ENCODE results near the gene CGB8.

CGB8 gene

DNA sequence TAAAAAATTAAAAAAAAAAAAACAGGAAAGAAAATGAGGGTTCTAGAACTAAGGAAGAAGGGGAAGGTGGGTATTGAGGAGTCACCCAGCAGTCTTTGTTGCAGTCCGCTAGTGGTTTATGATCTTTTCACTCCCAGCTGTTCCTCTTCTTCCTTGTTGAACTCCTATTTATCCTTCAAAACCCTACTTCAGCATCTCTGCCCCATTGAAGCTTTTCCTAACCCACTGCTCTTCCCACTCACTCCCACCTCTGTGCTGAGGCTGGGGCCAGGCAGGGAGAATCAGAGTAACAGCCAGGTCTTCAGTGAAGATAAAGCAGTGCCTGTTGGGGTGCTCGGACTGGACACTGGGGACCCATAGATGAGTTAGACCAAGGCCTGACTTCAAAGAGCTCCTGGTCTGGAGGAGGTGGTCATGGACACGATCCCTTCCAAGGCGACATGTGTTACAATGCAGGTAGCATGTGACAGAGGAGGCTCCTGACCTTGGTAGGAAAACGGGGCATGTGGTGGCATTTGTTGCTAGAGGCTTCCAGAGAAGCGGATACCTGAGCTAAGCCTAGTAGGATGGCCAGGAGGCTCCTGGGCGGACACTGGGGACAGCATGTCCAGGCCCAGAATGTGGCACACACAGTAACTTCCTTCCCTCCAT, 43.8 kb downstream of the CGB8 start (continued):
- TF ChIP-seq ZSCAN5A (tag by site-specific recombination; IDR thresholded peaks at IDR 0.05) (no peak), ZNF175 (tag by site-specific recombination; IDR thresholded peaks at IDR 0.05) (no peak), ZFP3 (tag by site-specific recombination; IDR thresholded peaks at IDR 0.05; ENCODE audit: low read depth) (peak; percentile 91), ZNF624 (tag by site-specific recombination; IDR thresholded peaks at IDR 0.05) (no peak), EGR2 (tag by site-specific recombination; IDR thresholded peaks at IDR 0.05; ENCODE audit: low read depth) (peak; percentile 39; the same call in 1 of the 2 replicates), ZNF791 (tag by site-specific recombination; IDR thresholded peaks at IDR 0.05) (no peak), ZNF510 (tag by site-specific recombination; IDR thresholded peaks at IDR 0.05; ENCODE audit: insufficient replicate concordance) (no peak), ZNF341 (tag by site-specific recombination; IDR thresholded peaks at IDR 0.05; ENCODE audit: low read depth) (0 out of 2 replicates have a peak, but pooled peaks have one; percentile 33), OVOL3 (tag by site-specific recombination; IDR thresholded peaks at IDR 0.05) (no peak)

DNA sequence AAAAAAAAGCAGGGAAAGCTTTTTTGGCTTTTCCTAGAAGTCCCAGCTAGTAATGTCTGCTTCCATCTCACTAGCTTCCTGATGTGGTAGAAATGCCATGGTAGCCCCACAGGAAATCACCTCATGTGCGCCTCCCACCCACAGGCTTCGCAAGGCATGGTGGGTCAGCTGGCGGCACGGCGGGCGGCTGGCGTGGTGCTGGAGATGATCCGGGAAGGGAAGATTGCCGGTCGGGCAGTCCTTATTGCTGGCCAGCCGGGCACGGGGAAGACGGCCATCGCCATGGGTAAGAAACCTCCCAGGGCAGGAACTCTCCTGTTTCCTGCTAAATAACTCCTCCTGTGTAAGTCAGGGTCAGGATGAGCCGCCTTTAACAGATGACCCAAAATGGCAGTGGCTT, 44.8 kb downstream of the CGB8 start:
- H3K27ac ChIP-seq (ENCODE audit: extremely low read depth, low read depth, low read length): no peak overlapping the region
- peaks cover 65 to 71% of the 10 kb centered on the region in 2 experiments for H3K36me3 ChIP-seq (ENCODE audit: control insufficient read depth in 2 of 2, insufficient read depth in 1 of 2, low read length in 2 of 2)
- H3K4me3 ChIP-seq (ENCODE audit: low read depth, low read length): no peak overlapping the region
- H3K4me1 ChIP-seq (ENCODE audit: control insufficient read depth, insufficient read depth, low read length): no peaks in the 10 kb centered on the region
- ChIA-PET POLR2A (no interaction called here), CTCF (interaction anchor here (1.0 to 3.2 kb wide), 3 partner anchors 11 to 102 kb away, joined by 4 to 23 read pairs (median 9); partner anchors contain the start of genes GYS1 and RUVBL2)
- H3K9me3 ChIP-seq (ENCODE audit: control insufficient read depth, insufficient read depth, low read depth, low read length): no peaks in the 10 kb centered on the region
- TF ChIP-seq ZNF16 (tag by site-specific recombination; IDR thresholded peaks at IDR 0.05; ENCODE audit: low read depth) (no peak), ZBTB48 (tag by site-specific recombination; IDR thresholded peaks at IDR 0.05) (no peak), ZNF561 (tag by site-specific recombination; IDR thresholded peaks at IDR 0.05; ENCODE audit: borderline replicate concordance) (no peak), ZNF175 (tag by site-specific recombination; IDR thresholded peaks at IDR 0.05) (no peak), ZNF138 (tag by site-specific recombination; IDR thresholded peaks at IDR 0.05; ENCODE audit: borderline replicate concordance) (no peak), ZNF571 (tag by site-specific recombination; IDR thresholded peaks at IDR 0.05) (no peak), OSR2 (tag by site-specific recombination; IDR thresholded peaks at IDR 0.05) (no peak), ZSCAN5A (tag by site-specific recombination; IDR thresholded peaks at IDR 0.05) (no peak), KLF7 (tag by site-specific recombination; IDR thresholded peaks at IDR 0.05; ENCODE audit: borderline replicate concordance) (no peak), ZBTB8A (tag by site-specific recombination; IDR thresholded peaks at IDR 0.05) (no peak), ZBTB10 (tag by site-specific recombination; IDR thresholded peaks at IDR 0.05) (no peak), ZNF394 (tag by site-specific recombination; IDR thresholded peaks at IDR 0.05; ENCODE audit: borderline replicate concordance) (no peak), IKZF3 (tag by site-specific recombination; IDR thresholded peaks at IDR 0.05) (no peak), ZNF521 (tag by site-specific recombination; IDR thresholded peaks at IDR 0.05) (no peak)
- TF ChIP-seq, protein P1, sequence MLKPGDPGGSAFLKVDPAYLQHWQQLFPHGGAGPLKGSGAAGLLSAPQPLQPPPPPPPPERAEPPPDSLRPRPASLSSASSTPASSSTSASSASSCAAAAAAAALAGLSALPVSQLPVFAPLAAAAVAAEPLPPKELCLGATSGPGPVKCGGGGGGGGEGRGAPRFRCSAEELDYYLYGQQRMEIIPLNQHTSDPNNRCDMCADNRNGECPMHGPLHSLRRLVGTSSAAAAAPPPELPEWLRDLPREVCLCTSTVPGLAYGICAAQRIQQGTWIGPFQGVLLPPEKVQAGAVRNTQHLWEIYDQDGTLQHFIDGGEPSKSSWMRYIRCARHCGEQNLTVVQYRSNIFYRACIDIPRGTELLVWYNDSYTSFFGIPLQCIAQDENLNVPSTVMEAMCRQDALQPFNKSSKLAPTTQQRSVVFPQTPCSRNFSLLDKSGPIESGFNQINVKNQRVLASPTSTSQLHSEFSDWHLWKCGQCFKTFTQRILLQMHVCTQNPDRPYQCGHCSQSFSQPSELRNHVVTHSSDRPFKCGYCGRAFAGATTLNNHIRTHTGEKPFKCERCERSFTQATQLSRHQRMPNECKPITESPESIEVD (tag by site-specific recombination; IDR thresholded peaks at IDR 0.05): no peak
- TF ChIP-seq, protein P2, sequence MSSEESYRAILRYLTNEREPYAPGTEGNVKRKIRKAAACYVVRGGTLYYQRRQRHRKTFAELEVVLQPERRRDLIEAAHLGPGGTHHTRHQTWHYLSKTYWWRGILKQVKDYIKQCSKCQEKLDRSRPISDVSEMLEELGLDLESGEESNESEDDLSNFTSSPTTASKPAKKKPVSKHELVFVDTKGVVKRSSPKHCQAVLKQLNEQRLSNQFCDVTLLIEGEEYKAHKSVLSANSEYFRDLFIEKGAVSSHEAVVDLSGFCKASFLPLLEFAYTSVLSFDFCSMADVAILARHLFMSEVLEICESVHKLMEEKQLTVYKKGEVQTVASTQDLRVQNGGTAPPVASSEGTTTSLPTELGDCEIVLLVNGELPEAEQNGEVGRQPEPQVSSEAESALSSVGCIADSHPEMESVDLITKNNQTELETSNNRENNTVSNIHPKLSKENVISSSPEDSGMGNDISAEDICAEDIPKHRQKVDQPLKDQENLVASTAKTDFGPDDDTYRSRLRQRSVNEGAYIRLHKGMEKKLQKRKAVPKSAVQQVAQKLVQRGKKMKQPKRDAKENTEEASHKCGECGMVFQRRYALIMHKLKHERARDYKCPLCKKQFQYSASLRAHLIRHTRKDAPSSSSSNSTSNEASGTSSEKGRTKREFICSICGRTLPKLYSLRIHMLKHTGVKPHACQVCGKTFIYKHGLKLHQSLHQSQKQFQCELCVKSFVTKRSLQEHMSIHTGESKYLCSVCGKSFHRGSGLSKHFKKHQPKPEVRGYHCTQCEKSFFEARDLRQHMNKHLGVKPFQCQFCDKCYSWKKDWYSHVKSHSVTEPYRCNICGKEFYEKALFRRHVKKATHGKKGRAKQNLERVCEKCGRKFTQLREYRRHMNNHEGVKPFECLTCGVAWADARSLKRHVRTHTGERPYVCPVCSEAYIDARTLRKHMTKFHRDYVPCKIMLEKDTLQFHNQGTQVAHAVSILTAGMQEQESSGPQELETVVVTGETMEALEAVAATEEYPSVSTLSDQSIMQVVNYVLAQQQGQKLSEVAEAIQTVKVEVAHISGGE (tag by site-specific recombination; conservative IDR thresholded peaks at IDR 0.05; ENCODE audit: low read depth): no peak
- TF ChIP-seq, protein P3, sequence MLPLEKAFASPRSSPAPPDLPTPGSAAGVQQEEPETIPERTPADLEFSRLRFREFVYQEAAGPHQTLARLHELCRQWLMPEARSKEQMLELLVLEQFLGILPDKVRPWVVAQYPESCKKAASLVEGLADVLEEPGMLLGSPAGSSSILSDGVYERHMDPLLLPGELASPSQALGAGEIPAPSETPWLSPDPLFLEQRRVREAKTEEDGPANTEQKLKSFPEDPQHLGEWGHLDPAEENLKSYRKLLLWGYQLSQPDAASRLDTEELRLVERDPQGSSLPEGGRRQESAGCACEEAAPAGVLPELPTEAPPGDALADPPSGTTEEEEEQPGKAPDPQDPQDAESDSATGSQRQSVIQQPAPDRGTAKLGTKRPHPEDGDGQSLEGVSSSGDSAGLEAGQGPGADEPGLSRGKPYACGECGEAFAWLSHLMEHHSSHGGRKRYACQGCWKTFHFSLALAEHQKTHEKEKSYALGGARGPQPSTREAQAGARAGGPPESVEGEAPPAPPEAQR (tag by site-specific recombination; IDR thresholded peaks at IDR 0.05): no peak
